Suprapubic skin (tissue), 4 donors: ENCODE results near the gene C10orf105. TPM values are rescaled to one million over a fixed set of nuclear protein-coding genes. Genes with fewer than 3 reads are reported as not detected.

Experiments used
- DNase-seq, 2 donors: peaks; one replicate each; pipeline ENCODE4 v3.0.0-alpha.2; 2019; ENCODE audit warnings: low spot score in 2 of 2
- H3K27ac ChIP-seq: fragments of 200-600 bp; sonication (generic); one replicate; pipeline ENCODE4 v1.5.1; 2019
- H3K27me3 ChIP-seq: fragments of 200-600 bp; sonication (generic); one replicate; pipeline ENCODE4 v1.5.1; 2019
- H3K36me3 ChIP-seq: fragments of 200-600 bp; sonication (generic); one replicate; pipeline ENCODE4 v1.5.1; 2019
- H3K4me1 ChIP-seq: fragments of 200-600 bp; sonication (generic); one replicate; pipeline ENCODE4 v1.5.1; 2019
- H3K4me3 ChIP-seq: fragments of 200-600 bp; sonication (generic); one replicate; pipeline ENCODE4 v1.5.1; 2019; ENCODE audit warnings: mild to moderate bottlenecking
- H3K9me3 ChIP-seq: fragments of 200-600 bp; sonication (generic); one replicate; pipeline ENCODE4 v1.5.1; 2019
- CTCF ChIP-seq, 2 donors: fragments of 200-600 bp in 1 of 2; fragments of 450-650 bp in 1 of 2; sonication (generic) in 1 of 2; IDR thresholded peaks; one replicate each; pipeline ENCODE4 v1.5.1; 2016 to 2019; ENCODE audit warnings: antibody characterized with exemption in 2 of 2, mild to moderate bottlenecking in 1 of 2, moderate library complexity in 1 of 2
- EP300 ChIP-seq: sonication (generic); formaldehyde crosslinking; IDR thresholded peaks from one replicate; pipeline ENCODE4 v1.6.1; 2017; ENCODE audit warnings: antibody characterized with exemption
- POLR2A ChIP-seq, 2 donors: fragments of 450-650 bp; IDR thresholded peaks; one replicate each; pipeline ENCODE4 v1.6.1; 2017; ENCODE audit warnings: antibody characterized with exemption in 2 of 2, mild to moderate bottlenecking in 2 of 2, moderate library complexity in 2 of 2
- POLR2AphosphoS5 ChIP-seq, 3 donors: sonication (generic); formaldehyde crosslinking; IDR thresholded peaks; one replicate each; pipeline ENCODE4 v1.6.1; 2017; ENCODE audit warnings: antibody characterized with exemption in 3 of 3
- WGBS: methylation state at CpG from one replicate; pipeline ENCODE4 v1.1.5; 2018; 5-methylcytosine and 5-hydroxymethylcytosine counted together
- total RNA-seq, 4 donors: library from RNA; depleted of rRNA; stranded (reverse); fragments of >200 nt; gene quantifications; one replicate each; pipeline ENCODE4 v1.1.0, GENCODE V29; 2016

Gene C10orf105
- total RNA-seq, 4 donors from 2014 or later, result 0.17 to 0.48 TPM; not detected in 2

- Histone ChIP-seq H3K27ac (peak overlapping the region; percentile 44), H3K27me3 (no peaks in the 10 kb centered on the region), H3K4me1 (peaks cover 63% of the 10 kb centered on the region), H3K9me3 (no peaks in the 10 kb centered on the region), H3K4me3 (no peak overlapping the region), H3K36me3 (no peaks in the 10 kb centered on the region)
- 61% methylated on average over 3 of the region's 3 CpGs for WGBS
- TF ChIP-seq POLR2AphosphoS5 (IDR thresholded peaks at IDR 0.05) (no peak), POLR2A (IDR thresholded peaks at IDR 0.05) (no peak)
- DNase-seq, result no peak
Observed at GRCh38 chr10:71737834-71738197, 18.2 kb upstream of the C10orf105 start.

GRCh38 chr10:71737001-71737833, 17.6 kb upstream of the C10orf105 start:
- DNase-seq, result no peak
- no peak overlapping the region for H3K4me3 ChIP-seq
- H3K36me3 ChIP-seq, result no peaks in the 10 kb centered on the region
- TF ChIP-seq EP300 (no peak), CTCF (IDR thresholded peaks at IDR 0.05) (no peak), POLR2A (IDR thresholded peaks at IDR 0.05) (no peak), POLR2AphosphoS5 (IDR thresholded peaks at IDR 0.05) (no peak)
- 47% methylated on average over 10 of the region's 12 CpGs for WGBS
- H3K9me3 ChIP-seq, result no peaks in the 10 kb centered on the region
- H3K27me3 ChIP-seq, result no peaks in the 10 kb centered on the region
- peak overlapping the region; percentile 44 for H3K27ac ChIP-seq
- peaks cover 57% of the 10 kb centered on the region for H3K4me1 ChIP-seq

- TF ChIP-seq CTCF (IDR thresholded peaks at IDR 0.05) (no peak), POLR2A (IDR thresholded peaks at IDR 0.05) (no peak), EP300 (no peak)
- Histone ChIP-seq H3K4me1 (peaks cover 51% of the 10 kb centered on the region), H3K9me3 (no peaks in the 10 kb centered on the region), H3K27me3 (no peaks in the 10 kb centered on the region), H3K27ac (peak overlapping the region; percentile 44), H3K36me3 (no peaks in the 10 kb centered on the region), H3K4me3 (no peak overlapping the region)
- no peak for DNase-seq
- 56% methylated on average over 2 of the region's 2 CpGs for WGBS
Observed at GRCh38 chr10:71736570-71736952, 17.0 kb upstream of the C10orf105 start.

- peak in 1 of 2 donors; percentile 66 for DNase-seq
- H3K27me3 ChIP-seq, result no peaks in the 10 kb centered on the region
- H3K4me3 ChIP-seq, result no peak overlapping the region
- 70% methylated on average over 6 of the region's 16 CpGs for WGBS
- H3K9me3 ChIP-seq, result no peaks in the 10 kb centered on the region
- H3K27ac ChIP-seq, result no peak overlapping the region
- H3K4me1 ChIP-seq, result peaks cover 51% of the 10 kb centered on the region
- H3K36me3 ChIP-seq, result no peaks in the 10 kb centered on the region
- TF ChIP-seq EP300 (no peak), POLR2AphosphoS5 (IDR thresholded peaks at IDR 0.05) (no peak), CTCF (IDR thresholded peaks at IDR 0.05) (no peak), POLR2A (IDR thresholded peaks at IDR 0.05) (no peak)
Observed at GRCh38 chr10:71735709-71736569, 16.4 kb upstream of the C10orf105 start.

- Histone ChIP-seq H3K4me3 (no peak overlapping the region), H3K4me1 (peaks cover 48% of the 10 kb centered on the region), H3K27me3 (no peaks in the 10 kb centered on the region), H3K9me3 (no peaks in the 10 kb centered on the region), H3K36me3 (no peaks in the 10 kb centered on the region), H3K27ac (no peak overlapping the region)
- 80% methylated on average over 5 of the region's 5 CpGs for WGBS
- no peak for DNase-seq
- TF ChIP-seq EP300, result no peak
- TF ChIP-seq POLR2A (IDR thresholded peaks at IDR 0.05), result no peak
- TF ChIP-seq POLR2AphosphoS5 (IDR thresholded peaks at IDR 0.05), result no peak
Observed at GRCh38 chr10:71734797-71735196, 15.2 kb upstream of the C10orf105 start.

GRCh38 chr10:71731791-71732190, 12.2 kb upstream of the C10orf105 start:
- Histone ChIP-seq H3K9me3 (no peaks in the 10 kb centered on the region), H3K4me1 (peaks cover 55% of the 10 kb centered on the region), H3K4me3 (no peak overlapping the region), H3K27me3 (no peaks in the 10 kb centered on the region), H3K27ac (no peak overlapping the region), H3K36me3 (no peaks in the 10 kb centered on the region)
- WGBS, result 90% methylated on average over 11 of the region's 12 CpGs
- no peak for TF ChIP-seq POLR2AphosphoS5 (IDR thresholded peaks at IDR 0.05)
- no peak for TF ChIP-seq CTCF (IDR thresholded peaks at IDR 0.05)
- TF ChIP-seq POLR2A (IDR thresholded peaks at IDR 0.05), result no peak
- TF ChIP-seq EP300, result no peak
- no peak for DNase-seq
